HG03159 (cell line): Measurements from ENCODE around the gene C8G.

Source experiments
- ATAC-seq: cut with Tn5 transposase; IDR thresholded peaks from one replicate; pipeline ENCODE4 v1.9.1; 2021; ENCODE audit warnings: mild to moderate bottlenecking, moderate library complexity; ENCODE audit not compliant: unreplicated experiment

C8G gene

GRCh38 chr9:136944519-136945332 is at the start of gene C8G, which contains the start of gene FBXW5:
Gene C8G (plus strand): TSS chr9:136945243. CDS start chr9:136945321, 78 bp downstream.
Gene FBXW5 (minus strand): TSS chr9:136944738. CDS start chr9:136944083, 655 bp downstream.
- peak; percentile 74 for ATAC-seq

- no peak for ATAC-seq
Measured at GRCh38 chr9:136896027-136896426, 49.0 kb upstream of the C8G start.

- no peak for ATAC-seq
Measured at GRCh38 chr9:136898483-136899100, 46.5 kb upstream of the C8G start.

- no peak for ATAC-seq
Measured at GRCh38 chr9:136899196-136899595, 45.8 kb upstream of the C8G start.

GRCh38 chr9:136900556-136900955 is 44.5 kb upstream of the C8G start:
- ATAC-seq, result no peak

GRCh38 chr9:136900988-136901515 is 44.0 kb upstream of the C8G start:
- ATAC-seq, result no peak

- ATAC-seq, result peak; percentile 50
Measured at GRCh38 chr9:136901516-136902258, 43.4 kb upstream of the C8G start.

GRCh38 chr9:136902259-136902821 is 42.7 kb upstream of the C8G start:
- peak; percentile 46 for ATAC-seq

GRCh38 chr9:136903041-136903554 is 41.9 kb upstream of the C8G start:
- no peak for ATAC-seq

- ATAC-seq, result no peak
Measured at GRCh38 chr9:136906266-136906665, 38.8 kb upstream of the C8G start.

GRCh38 chr9:136907011-136907914 is 37.8 kb upstream of the C8G start:
- ATAC-seq, result no peak

- no peak for ATAC-seq
Measured at GRCh38 chr9:136910197-136910900, 34.7 kb upstream of the C8G start.

- ATAC-seq, result no peak
Measured at GRCh38 chr9:136910901-136911245, 34.2 kb upstream of the C8G start.

GRCh38 chr9:136913701-136914438 is 31.2 kb upstream of the C8G start:
- no peak for ATAC-seq

GRCh38 chr9:136915632-136916329 is 29.3 kb upstream of the C8G start:
- no peak for ATAC-seq

GRCh38 chr9:136916330-136917184 is 28.5 kb upstream of the C8G start:
- ATAC-seq, result no peak

GRCh38 chr9:136917902-136918301 is 27.1 kb upstream of the C8G start:
- no peak for ATAC-seq
